ENCODE data around the gene CSTA.

CSTA gene

DNA sequence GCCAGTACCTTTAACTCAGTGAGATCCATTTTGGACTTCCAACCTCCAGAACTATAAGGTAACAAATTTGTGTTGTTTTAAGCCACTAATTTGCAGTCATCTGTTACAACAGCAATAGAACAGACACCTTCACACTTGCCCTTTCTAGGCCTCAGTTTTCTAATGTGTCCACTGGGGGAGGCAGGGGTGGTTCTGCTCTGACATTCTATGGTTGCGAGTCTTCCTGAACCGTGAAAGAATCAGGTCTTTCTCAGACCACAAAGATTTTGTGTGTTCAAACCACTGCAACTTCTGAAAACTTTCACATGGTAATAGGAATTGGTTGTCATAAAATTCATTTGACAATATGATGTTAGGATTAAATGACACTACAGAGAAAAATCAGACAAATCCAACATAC lies 26.8 kb upstream of the CSTA start:
- no peak for DNase-seq (ENCODE audit: low read depth in 1 of 2, low spot score in 1 of 2)
- Histone ChIP-seq H3K27ac (replicated peaks) (no peak overlapping the region), H3K4me3 (replicated peaks; ENCODE audit: insufficient read depth, low read length) (no peak overlapping the region), H3K27me3 (ENCODE audit: insufficient read depth, poor library complexity, severe bottlenecking) (no peaks in the 10 kb centered on the region)
- no peak for TF ChIP-seq POLR2AphosphoS5 (IDR thresholded peaks at IDR 0.05; ENCODE audit: low read depth)
- TF ChIP-seq, protein P1, sequence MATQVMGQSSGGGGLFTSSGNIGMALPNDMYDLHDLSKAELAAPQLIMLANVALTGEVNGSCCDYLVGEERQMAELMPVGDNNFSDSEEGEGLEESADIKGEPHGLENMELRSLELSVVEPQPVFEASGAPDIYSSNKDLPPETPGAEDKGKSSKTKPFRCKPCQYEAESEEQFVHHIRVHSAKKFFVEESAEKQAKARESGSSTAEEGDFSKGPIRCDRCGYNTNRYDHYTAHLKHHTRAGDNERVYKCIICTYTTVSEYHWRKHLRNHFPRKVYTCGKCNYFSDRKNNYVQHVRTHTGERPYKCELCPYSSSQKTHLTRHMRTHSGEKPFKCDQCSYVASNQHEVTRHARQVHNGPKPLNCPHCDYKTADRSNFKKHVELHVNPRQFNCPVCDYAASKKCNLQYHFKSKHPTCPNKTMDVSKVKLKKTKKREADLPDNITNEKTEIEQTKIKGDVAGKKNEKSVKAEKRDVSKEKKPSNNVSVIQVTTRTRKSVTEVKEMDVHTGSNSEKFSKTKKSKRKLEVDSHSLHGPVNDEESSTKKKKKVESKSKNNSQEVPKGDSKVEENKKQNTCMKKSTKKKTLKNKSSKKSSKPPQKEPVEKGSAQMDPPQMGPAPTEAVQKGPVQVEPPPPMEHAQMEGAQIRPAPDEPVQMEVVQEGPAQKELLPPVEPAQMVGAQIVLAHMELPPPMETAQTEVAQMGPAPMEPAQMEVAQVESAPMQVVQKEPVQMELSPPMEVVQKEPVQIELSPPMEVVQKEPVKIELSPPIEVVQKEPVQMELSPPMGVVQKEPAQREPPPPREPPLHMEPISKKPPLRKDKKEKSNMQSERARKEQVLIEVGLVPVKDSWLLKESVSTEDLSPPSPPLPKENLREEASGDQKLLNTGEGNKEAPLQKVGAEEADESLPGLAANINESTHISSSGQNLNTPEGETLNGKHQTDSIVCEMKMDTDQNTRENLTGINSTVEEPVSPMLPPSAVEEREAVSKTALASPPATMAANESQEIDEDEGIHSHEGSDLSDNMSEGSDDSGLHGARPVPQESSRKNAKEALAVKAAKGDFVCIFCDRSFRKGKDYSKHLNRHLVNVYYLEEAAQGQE (IDR thresholded peaks at IDR 0.05; ENCODE audit: insufficient replicate concordance, low read depth): no peak
- TF ChIP-seq SPI1 (IDR thresholded peaks at IDR 0.05; ENCODE audit: borderline replicate concordance, low read depth): no peak
- TF ChIP-seq, protein P2, sequence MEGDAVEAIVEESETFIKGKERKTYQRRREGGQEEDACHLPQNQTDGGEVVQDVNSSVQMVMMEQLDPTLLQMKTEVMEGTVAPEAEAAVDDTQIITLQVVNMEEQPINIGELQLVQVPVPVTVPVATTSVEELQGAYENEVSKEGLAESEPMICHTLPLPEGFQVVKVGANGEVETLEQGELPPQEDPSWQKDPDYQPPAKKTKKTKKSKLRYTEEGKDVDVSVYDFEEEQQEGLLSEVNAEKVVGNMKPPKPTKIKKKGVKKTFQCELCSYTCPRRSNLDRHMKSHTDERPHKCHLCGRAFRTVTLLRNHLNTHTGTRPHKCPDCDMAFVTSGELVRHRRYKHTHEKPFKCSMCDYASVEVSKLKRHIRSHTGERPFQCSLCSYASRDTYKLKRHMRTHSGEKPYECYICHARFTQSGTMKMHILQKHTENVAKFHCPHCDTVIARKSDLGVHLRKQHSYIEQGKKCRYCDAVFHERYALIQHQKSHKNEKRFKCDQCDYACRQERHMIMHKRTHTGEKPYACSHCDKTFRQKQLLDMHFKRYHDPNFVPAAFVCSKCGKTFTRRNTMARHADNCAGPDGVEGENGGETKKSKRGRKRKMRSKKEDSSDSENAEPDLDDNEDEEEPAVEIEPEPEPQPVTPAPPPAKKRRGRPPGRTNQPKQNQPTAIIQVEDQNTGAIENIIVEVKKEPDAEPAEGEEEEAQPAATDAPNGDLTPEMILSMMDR (IDR thresholded peaks at IDR 0.05; ENCODE audit: insufficient read depth, low read length): no peak
- no peak for TF ChIP-seq GABPA (IDR thresholded peaks at IDR 0.05; ENCODE audit: low read depth)

DNA sequence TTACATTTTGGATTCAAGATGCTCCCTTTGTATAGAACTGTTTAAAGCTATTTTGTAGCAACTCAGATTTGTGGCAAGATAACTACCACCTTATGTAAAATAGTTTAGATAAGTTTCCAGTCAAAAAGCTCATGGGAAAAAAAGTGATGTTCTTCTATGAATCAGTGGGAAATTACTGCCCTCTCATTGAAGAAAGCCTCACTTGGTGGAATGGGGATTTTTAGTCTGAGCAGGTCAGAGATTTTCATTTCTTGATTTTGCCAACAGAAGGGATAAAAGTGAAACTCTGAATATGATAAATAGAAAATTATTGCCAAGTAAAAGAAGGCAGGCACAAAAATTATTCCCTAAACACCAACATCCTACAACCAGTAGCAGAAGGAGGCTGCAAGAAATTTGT lies 25.8 kb upstream of the CSTA start:
- no peak for TF ChIP-seq POLR2AphosphoS5 (IDR thresholded peaks at IDR 0.05; ENCODE audit: low read depth)
- H3K4me3 ChIP-seq (replicated peaks; ENCODE audit: insufficient read depth, low read length): no peak overlapping the region
- H3K27me3 ChIP-seq (ENCODE audit: insufficient read depth, poor library complexity, severe bottlenecking): no peaks in the 10 kb centered on the region
- H3K27ac ChIP-seq (replicated peaks): no peak overlapping the region
- no peak for DNase-seq (ENCODE audit: low read depth in 1 of 2, low spot score in 1 of 2)

DNA sequence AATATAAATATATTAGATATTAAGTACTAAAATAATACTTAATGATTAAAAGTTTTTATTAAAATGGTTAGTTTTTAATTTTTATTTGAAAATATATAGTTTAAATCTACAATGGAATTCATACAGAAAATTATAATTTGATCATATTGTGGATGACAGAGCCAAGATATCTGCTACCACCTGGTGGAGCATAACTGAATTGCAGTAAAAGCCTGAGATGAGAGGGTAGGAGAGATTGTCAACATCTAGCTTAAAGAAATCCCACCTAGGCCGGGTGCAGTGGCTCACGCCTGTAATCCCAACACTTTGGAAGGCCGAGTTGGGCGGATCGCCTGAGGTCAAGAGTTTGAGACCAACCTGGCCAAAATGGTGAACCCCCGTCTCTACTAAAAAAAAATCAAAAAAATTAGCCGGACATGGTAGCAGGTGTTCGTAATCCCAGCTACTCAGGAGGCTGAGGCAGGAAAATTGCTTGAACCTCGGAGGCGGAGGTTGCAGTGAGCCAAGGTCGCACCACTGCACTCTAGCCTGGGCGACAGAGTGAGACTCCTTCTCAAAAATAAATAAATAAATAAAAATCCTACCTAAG lies 25.1 kb upstream of the CSTA start:
- peak in 1 of 2 experiments; percentile 60 for DNase-seq (ENCODE audit: low read depth in 1 of 2, low spot score in 1 of 2)
- no peak overlapping the region for H3K4me3 ChIP-seq (replicated peaks; ENCODE audit: insufficient read depth, low read length)
- TF ChIP-seq, protein P1 (IDR thresholded peaks at IDR 0.05; ENCODE audit: insufficient replicate concordance, low read depth): no peak
- TF ChIP-seq, protein P2 (IDR thresholded peaks at IDR 0.05; ENCODE audit: insufficient read depth, low read length): peak; percentile 49
- TF ChIP-seq GABPA (IDR thresholded peaks at IDR 0.05; ENCODE audit: low read depth) (no peak), SPI1 (IDR thresholded peaks at IDR 0.05; ENCODE audit: borderline replicate concordance, low read depth) (no peak), POLR2AphosphoS5 (IDR thresholded peaks at IDR 0.05; ENCODE audit: low read depth) (no peak)
- no peak overlapping the region for H3K27ac ChIP-seq (replicated peaks)
- no peaks in the 10 kb centered on the region for H3K27me3 ChIP-seq (ENCODE audit: insufficient read depth, poor library complexity, severe bottlenecking)

DNA sequence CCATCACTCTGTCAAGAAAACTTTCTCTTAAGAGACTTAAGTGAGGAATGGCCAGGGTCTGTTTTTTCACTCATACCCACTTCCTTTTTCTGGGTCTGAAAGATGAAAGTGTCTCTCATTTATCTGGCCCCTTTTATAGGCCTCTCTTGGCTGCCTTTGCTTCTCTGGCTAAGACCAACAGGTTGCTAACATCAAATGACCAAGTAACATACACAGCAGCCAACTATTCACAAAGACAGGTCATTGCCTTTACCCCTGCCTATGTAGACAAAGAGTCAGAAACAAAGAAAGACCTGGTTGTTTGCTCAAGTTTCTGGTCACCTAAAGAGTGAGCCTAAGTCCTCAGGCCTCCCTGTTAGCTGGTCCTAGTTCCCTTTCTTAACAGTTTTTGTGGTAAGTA lies 24.0 kb upstream of the CSTA start:
- no peak for DNase-seq (ENCODE audit: low read depth in 1 of 2, low spot score in 1 of 2)
- TF ChIP-seq, protein P1 (IDR thresholded peaks at IDR 0.05; ENCODE audit: insufficient replicate concordance, low read depth): no peak
- TF ChIP-seq SPI1 (IDR thresholded peaks at IDR 0.05; ENCODE audit: borderline replicate concordance, low read depth): peak; percentile 87
- TF ChIP-seq, protein P2 (IDR thresholded peaks at IDR 0.05; ENCODE audit: insufficient read depth, low read length): no peak
- no peak for TF ChIP-seq GABPA (IDR thresholded peaks at IDR 0.05; ENCODE audit: low read depth)
- TF ChIP-seq POLR2AphosphoS5 (IDR thresholded peaks at IDR 0.05; ENCODE audit: low read depth): no peak
- Histone ChIP-seq H3K27me3 (ENCODE audit: insufficient read depth, poor library complexity, severe bottlenecking) (no peaks in the 10 kb centered on the region), H3K27ac (replicated peaks) (peak overlapping the region; percentile 8; the same call in 1 of the 2 replicates), H3K4me3 (replicated peaks; ENCODE audit: insufficient read depth, low read length) (no peak overlapping the region)

Data from HL-60 (cell line).